Prostate gland (tissue), 2 donors: Measurements from ENCODE around the gene GTPBP3.
"Not testable (repeated sequence)": the region's sequence is repeated elsewhere in the genome, so short reads cannot be mapped to it uniquely, and the experiment has no call there.

Experiments used
- POLR2A ChIP-seq: fragments of 450-650 bp; IDR thresholded peaks from one replicate; pipeline ENCODE4 v1.6.1; 2016; ENCODE audit warnings: antibody characterized with exemption, mild to moderate bottlenecking
- POLR2AphosphoS5 ChIP-seq: sonication (generic); formaldehyde crosslinking; IDR thresholded peaks from one replicate; pipeline ENCODE4 v1.6.1; 2017; ENCODE audit warnings: antibody characterized with exemption
- TF ChIP-seq, protein P1 (sequence below), 4 experiments: fragments of 200-600 bp in 2 of 4; fragments of 450-650 bp in 2 of 4; sonication (generic) in 2 of 4; IDR thresholded peaks; 1 replicate in 3 of 4; 2 replicates in 1 of 4; pipeline ENCODE4 v1.5.1; 2016 to 2019; ENCODE audit warnings: antibody characterized with exemption in 4 of 4, mild to moderate bottlenecking in 2 of 4, moderate library complexity in 2 of 4

DNA sequence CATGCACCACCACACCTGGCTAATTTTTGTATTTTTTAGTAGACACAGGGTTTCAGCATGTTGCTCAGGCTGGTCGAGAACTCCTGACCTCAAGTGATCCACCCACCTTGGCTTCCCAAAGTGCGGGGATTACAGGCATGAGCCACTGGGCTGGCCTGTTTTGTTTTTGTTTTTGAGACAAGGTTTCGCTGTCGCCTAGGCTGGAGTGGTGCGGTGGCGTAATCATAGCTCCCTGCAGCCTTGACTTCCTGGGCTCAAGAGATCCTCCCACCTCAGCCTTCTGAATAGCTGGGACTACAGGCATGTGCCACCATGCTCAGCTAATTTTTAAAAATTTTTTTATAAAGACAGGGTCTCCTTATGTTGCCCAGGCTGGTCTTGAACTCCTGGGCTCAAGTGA, 41.8 kb upstream of the GTPBP3 start:
- TF ChIP-seq, protein P1, sequence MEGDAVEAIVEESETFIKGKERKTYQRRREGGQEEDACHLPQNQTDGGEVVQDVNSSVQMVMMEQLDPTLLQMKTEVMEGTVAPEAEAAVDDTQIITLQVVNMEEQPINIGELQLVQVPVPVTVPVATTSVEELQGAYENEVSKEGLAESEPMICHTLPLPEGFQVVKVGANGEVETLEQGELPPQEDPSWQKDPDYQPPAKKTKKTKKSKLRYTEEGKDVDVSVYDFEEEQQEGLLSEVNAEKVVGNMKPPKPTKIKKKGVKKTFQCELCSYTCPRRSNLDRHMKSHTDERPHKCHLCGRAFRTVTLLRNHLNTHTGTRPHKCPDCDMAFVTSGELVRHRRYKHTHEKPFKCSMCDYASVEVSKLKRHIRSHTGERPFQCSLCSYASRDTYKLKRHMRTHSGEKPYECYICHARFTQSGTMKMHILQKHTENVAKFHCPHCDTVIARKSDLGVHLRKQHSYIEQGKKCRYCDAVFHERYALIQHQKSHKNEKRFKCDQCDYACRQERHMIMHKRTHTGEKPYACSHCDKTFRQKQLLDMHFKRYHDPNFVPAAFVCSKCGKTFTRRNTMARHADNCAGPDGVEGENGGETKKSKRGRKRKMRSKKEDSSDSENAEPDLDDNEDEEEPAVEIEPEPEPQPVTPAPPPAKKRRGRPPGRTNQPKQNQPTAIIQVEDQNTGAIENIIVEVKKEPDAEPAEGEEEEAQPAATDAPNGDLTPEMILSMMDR (IDR thresholded peaks at IDR 0.05) = not testable (repeated sequence)
- not testable (repeated sequence) for TF ChIP-seq POLR2AphosphoS5, POLR2A
